Testis (tissue), 2 donors: ENCODE results near the gene TRIAP1.

Experiments used
- CTCF ChIP-seq, 3 experiments: fragments of 450-650 bp in 2 of 3; fragments of 200-600 bp in 1 of 3; sonication (generic) in 1 of 3; IDR thresholded peaks; one replicate each; pipeline ENCODE4 v1.5.1; 2016 to 2019; ENCODE audit warnings: antibody characterized with exemption in 3 of 3, mild to moderate bottlenecking in 2 of 3, moderate library complexity in 1 of 3
- POLR2A ChIP-seq: fragments of 450-650 bp; IDR thresholded peaks from one replicate; pipeline ENCODE4 v1.6.1; 2017; ENCODE audit warnings: antibody characterized with exemption, mild to moderate bottlenecking, moderate library complexity

- no peak for TF ChIP-seq CTCF (IDR thresholded peaks at IDR 0.05)
- no peak for TF ChIP-seq POLR2A
Observed at GRCh38 chr12:120408771-120409170, 37.4 kb downstream of the TRIAP1 start.
